ENCODE data around the gene VAV2.

VAV2 gene

GRCh38 chr9:133786371-133786753 lies 205.8 kb downstream of the VAV2 start:
- H3K4me3 ChIP-seq (ENCODE audit: low read length): no peak overlapping the region
- H3K27me3 ChIP-seq (ENCODE audit: insufficient read depth, low read length): no peaks in the 10 kb centered on the region
- no peak overlapping the region for H3K9ac ChIP-seq (ENCODE audit: low read depth, low read length)
- no peaks in the 10 kb centered on the region for H3K9me3 ChIP-seq (ENCODE audit: insufficient read depth, low read depth, low read length)
- H3K4me1 ChIP-seq (ENCODE audit: insufficient read depth, low read length): no peaks in the 10 kb centered on the region
- H3K36me3 ChIP-seq (ENCODE audit: insufficient read depth, low read depth, low read length): peaks cover 18% of the 10 kb centered on the region
- H3K27ac ChIP-seq (ENCODE audit: low read length): no peak overlapping the region

GRCh38 chr9:133785753-133786370 lies 206.3 kb downstream of the VAV2 start:
- Histone ChIP-seq H3K27me3 (ENCODE audit: insufficient read depth, low read length) (no peaks in the 10 kb centered on the region), H3K4me1 (ENCODE audit: insufficient read depth, low read length) (no peaks in the 10 kb centered on the region), H3K27ac (ENCODE audit: low read length) (no peak overlapping the region), H3K9me3 (ENCODE audit: insufficient read depth, low read depth, low read length) (no peaks in the 10 kb centered on the region), H3K36me3 (ENCODE audit: insufficient read depth, low read depth, low read length) (peaks cover 18% of the 10 kb centered on the region), H3K9ac (ENCODE audit: low read depth, low read length) (no peak overlapping the region), H3K4me3 (ENCODE audit: low read length) (no peak overlapping the region)

GRCh38 chr9:133784731-133785561 lies 207.2 kb downstream of the VAV2 start:
- Histone ChIP-seq H3K27me3 (ENCODE audit: insufficient read depth, low read length) (no peaks in the 10 kb centered on the region), H3K36me3 (ENCODE audit: insufficient read depth, low read depth, low read length) (peaks cover 16% of the 10 kb centered on the region), H3K4me1 (ENCODE audit: insufficient read depth, low read length) (no peaks in the 10 kb centered on the region), H3K9ac (ENCODE audit: low read depth, low read length) (no peak overlapping the region), H3K4me3 (ENCODE audit: low read length) (no peak overlapping the region), H3K27ac (ENCODE audit: low read length) (no peak overlapping the region), H3K9me3 (ENCODE audit: insufficient read depth, low read depth, low read length) (no peaks in the 10 kb centered on the region)

GRCh38 chr9:133783331-133783731 lies 208.8 kb downstream of the VAV2 start:
- H3K4me1 ChIP-seq (ENCODE audit: insufficient read depth, low read length): no peaks in the 10 kb centered on the region
- H3K27me3 ChIP-seq (ENCODE audit: insufficient read depth, low read length): no peaks in the 10 kb centered on the region
- no peak overlapping the region for H3K27ac ChIP-seq (ENCODE audit: low read length)
- H3K9ac ChIP-seq (ENCODE audit: low read depth, low read length): no peak overlapping the region
- H3K36me3 ChIP-seq (ENCODE audit: insufficient read depth, low read depth, low read length): peaks cover 14% of the 10 kb centered on the region
- no peak overlapping the region for H3K4me3 ChIP-seq (ENCODE audit: low read length)
- no peaks in the 10 kb centered on the region for H3K9me3 ChIP-seq (ENCODE audit: insufficient read depth, low read depth, low read length)

GRCh38 chr9:133782157-133783130 lies 209.7 kb downstream of the VAV2 start:
- peaks cover 17% of the 10 kb centered on the region for H3K36me3 ChIP-seq (ENCODE audit: insufficient read depth, low read depth, low read length)
- H3K4me1 ChIP-seq (ENCODE audit: insufficient read depth, low read length): no peaks in the 10 kb centered on the region
- no peak overlapping the region for H3K27ac ChIP-seq (ENCODE audit: low read length)
- no peak overlapping the region for H3K9ac ChIP-seq (ENCODE audit: low read depth, low read length)
- H3K9me3 ChIP-seq (ENCODE audit: insufficient read depth, low read depth, low read length): no peaks in the 10 kb centered on the region
- no peak overlapping the region for H3K4me3 ChIP-seq (ENCODE audit: low read length)
- H3K27me3 ChIP-seq (ENCODE audit: insufficient read depth, low read length): no peaks in the 10 kb centered on the region

GRCh38 chr9:133781828-133782135 lies 210.3 kb downstream of the VAV2 start:
- H3K36me3 ChIP-seq (ENCODE audit: insufficient read depth, low read depth, low read length): peaks cover 21% of the 10 kb centered on the region
- H3K9ac ChIP-seq (ENCODE audit: low read depth, low read length): no peak overlapping the region
- no peak overlapping the region for H3K4me3 ChIP-seq (ENCODE audit: low read length)
- H3K4me1 ChIP-seq (ENCODE audit: insufficient read depth, low read length): no peaks in the 10 kb centered on the region
- no peaks in the 10 kb centered on the region for H3K9me3 ChIP-seq (ENCODE audit: insufficient read depth, low read depth, low read length)
- H3K27ac ChIP-seq (ENCODE audit: low read length): no peak overlapping the region
- no peaks in the 10 kb centered on the region for H3K27me3 ChIP-seq (ENCODE audit: insufficient read depth, low read length)

GRCh38 chr9:133780962-133781827 lies 210.9 kb downstream of the VAV2 start:
- no peak overlapping the region for H3K4me3 ChIP-seq (ENCODE audit: low read length)
- H3K27me3 ChIP-seq (ENCODE audit: insufficient read depth, low read length): no peaks in the 10 kb centered on the region
- no peaks in the 10 kb centered on the region for H3K9me3 ChIP-seq (ENCODE audit: insufficient read depth, low read depth, low read length)
- H3K27ac ChIP-seq (ENCODE audit: low read length): no peak overlapping the region
- H3K4me1 ChIP-seq (ENCODE audit: insufficient read depth, low read length): no peaks in the 10 kb centered on the region
- H3K36me3 ChIP-seq (ENCODE audit: insufficient read depth, low read depth, low read length): peaks cover 23% of the 10 kb centered on the region
- no peak overlapping the region for H3K9ac ChIP-seq (ENCODE audit: low read depth, low read length)

GRCh38 chr9:133780404-133780945 lies 211.6 kb downstream of the VAV2 start:
- Histone ChIP-seq H3K27ac (ENCODE audit: low read length) (no peak overlapping the region), H3K9me3 (ENCODE audit: insufficient read depth, low read depth, low read length) (no peaks in the 10 kb centered on the region), H3K36me3 (ENCODE audit: insufficient read depth, low read depth, low read length) (peaks cover 24% of the 10 kb centered on the region), H3K4me3 (ENCODE audit: low read length) (no peak overlapping the region), H3K27me3 (ENCODE audit: insufficient read depth, low read length) (no peaks in the 10 kb centered on the region), H3K4me1 (ENCODE audit: insufficient read depth, low read length) (no peaks in the 10 kb centered on the region), H3K9ac (ENCODE audit: low read depth, low read length) (no peak overlapping the region)

- peaks cover 32% of the 10 kb centered on the region for H3K36me3 ChIP-seq (ENCODE audit: insufficient read depth, low read depth, low read length)
- H3K9me3 ChIP-seq (ENCODE audit: insufficient read depth, low read depth, low read length): no peaks in the 10 kb centered on the region
- H3K9ac ChIP-seq (ENCODE audit: low read depth, low read length): no peak overlapping the region
- no peaks in the 10 kb centered on the region for H3K4me1 ChIP-seq (ENCODE audit: insufficient read depth, low read length)
- no peak overlapping the region for H3K27ac ChIP-seq (ENCODE audit: low read length)
- no peaks in the 10 kb centered on the region for H3K27me3 ChIP-seq (ENCODE audit: insufficient read depth, low read length)
- no peak overlapping the region for H3K4me3 ChIP-seq (ENCODE audit: low read length)
Observed at GRCh38 chr9:133779516-133780403, 212.4 kb downstream of the VAV2 start.

- Histone ChIP-seq H3K9ac (ENCODE audit: low read depth, low read length) (no peak overlapping the region), H3K27me3 (ENCODE audit: insufficient read depth, low read length) (no peaks in the 10 kb centered on the region), H3K27ac (ENCODE audit: low read length) (no peak overlapping the region), H3K9me3 (ENCODE audit: insufficient read depth, low read depth, low read length) (no peaks in the 10 kb centered on the region), H3K36me3 (ENCODE audit: insufficient read depth, low read depth, low read length) (peaks cover 37% of the 10 kb centered on the region), H3K4me3 (ENCODE audit: low read length) (no peak overlapping the region), H3K4me1 (ENCODE audit: insufficient read depth, low read length) (no peaks in the 10 kb centered on the region)
Observed at GRCh38 chr9:133779081-133779480, 213.0 kb downstream of the VAV2 start.
